ENCODE data around the gene RUSC2. TPM values are rescaled to one million over a fixed set of nuclear protein-coding genes. Genes with fewer than 3 reads are reported as not detected.
"Not testable (repeated sequence)": the region's sequence is repeated elsewhere in the genome, so short reads cannot be mapped to it uniquely, and the experiment has no call there.

RUSC2 gene
- total RNA-seq, 1 donor from 2014 or later: 4.5 TPM

DNA sequence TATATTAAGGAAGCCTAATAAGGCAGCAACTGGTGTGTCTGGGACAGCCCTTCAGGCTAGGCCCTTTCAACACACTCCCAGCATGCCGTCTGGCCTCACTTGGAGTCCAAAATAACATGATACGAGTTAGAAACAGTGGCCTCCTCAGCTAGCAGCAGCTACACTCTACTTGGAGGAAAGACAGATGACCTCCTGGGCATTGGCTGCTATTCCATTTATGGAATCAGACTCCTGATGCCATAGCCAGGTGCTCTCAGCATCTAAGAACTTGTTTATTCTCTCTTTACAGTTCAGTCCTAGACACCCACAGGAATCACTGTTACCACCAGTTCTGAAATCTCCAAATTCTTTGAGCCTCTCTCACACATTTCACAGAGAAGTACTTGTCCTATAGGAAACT lies 31.8 kb downstream of the RUSC2 start:
- Histone ChIP-seq H3K4me3 (ENCODE audit: low read depth, low read length) (no peak overlapping the region), H3K27me3 (ENCODE audit: control insufficient read depth, insufficient read depth, low read length) (no peaks in the 10 kb centered on the region), H3K36me3 (ENCODE audit: control insufficient read depth, insufficient read depth, low read length) (no peaks in the 10 kb centered on the region)
- no peak for FAIRE-seq
- DNase-seq (ENCODE audit: low read depth): no peak
- TF ChIP-seq, protein P1, sequence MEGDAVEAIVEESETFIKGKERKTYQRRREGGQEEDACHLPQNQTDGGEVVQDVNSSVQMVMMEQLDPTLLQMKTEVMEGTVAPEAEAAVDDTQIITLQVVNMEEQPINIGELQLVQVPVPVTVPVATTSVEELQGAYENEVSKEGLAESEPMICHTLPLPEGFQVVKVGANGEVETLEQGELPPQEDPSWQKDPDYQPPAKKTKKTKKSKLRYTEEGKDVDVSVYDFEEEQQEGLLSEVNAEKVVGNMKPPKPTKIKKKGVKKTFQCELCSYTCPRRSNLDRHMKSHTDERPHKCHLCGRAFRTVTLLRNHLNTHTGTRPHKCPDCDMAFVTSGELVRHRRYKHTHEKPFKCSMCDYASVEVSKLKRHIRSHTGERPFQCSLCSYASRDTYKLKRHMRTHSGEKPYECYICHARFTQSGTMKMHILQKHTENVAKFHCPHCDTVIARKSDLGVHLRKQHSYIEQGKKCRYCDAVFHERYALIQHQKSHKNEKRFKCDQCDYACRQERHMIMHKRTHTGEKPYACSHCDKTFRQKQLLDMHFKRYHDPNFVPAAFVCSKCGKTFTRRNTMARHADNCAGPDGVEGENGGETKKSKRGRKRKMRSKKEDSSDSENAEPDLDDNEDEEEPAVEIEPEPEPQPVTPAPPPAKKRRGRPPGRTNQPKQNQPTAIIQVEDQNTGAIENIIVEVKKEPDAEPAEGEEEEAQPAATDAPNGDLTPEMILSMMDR (IDR thresholded peaks at IDR 0.05; ENCODE audit: insufficient read depth, low read length, severe bottlenecking): no peak

DNA sequence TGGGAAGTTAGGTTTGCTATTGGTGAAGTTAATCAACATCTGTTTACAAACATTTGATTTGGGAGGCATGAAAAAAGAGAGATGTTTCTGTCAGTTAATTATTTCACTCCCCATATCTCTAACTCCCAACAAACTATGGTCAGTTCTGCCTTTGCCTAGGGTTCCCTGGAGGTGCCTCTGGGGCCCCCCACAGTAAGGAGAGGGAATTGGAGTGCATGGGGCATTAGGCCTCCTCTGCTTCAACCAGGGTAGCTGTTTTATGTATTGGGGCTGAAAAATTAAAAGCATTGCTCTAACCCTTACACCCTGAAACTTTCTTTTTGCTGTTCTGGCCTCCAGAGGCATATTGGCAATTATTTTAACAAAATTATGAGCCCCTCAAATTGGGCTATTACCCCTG lies 32.3 kb downstream of the RUSC2 start:
- DNase-seq (ENCODE audit: low read depth) (no peak), FAIRE-seq (no peak)
- Histone ChIP-seq H3K27me3 (ENCODE audit: control insufficient read depth, insufficient read depth, low read length) (no peaks in the 10 kb centered on the region), H3K36me3 (ENCODE audit: control insufficient read depth, insufficient read depth, low read length) (no peaks in the 10 kb centered on the region), H3K4me3 (ENCODE audit: low read depth, low read length) (no peak overlapping the region)
- TF ChIP-seq, protein P1 (IDR thresholded peaks at IDR 0.05; ENCODE audit: insufficient read depth, low read length, severe bottlenecking): no peak

DNA sequence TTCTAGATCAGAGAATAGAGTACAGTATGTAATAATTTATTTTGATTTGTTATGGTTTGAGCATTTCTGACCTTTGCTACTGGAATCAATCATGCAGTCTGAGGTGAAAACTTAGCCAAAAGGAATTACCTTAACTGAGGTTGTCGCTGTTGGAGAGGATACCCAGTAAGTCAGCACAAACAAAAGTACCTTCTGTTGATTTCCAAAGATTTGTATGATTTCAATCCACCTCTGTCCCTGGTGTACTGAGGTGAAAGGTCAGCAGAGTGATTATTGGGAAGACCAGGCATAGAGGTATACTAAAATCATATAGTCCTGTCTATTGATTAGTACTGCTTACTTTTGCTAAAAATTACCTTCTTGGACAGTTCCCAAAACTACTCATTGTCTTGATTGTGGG lies 32.8 kb downstream of the RUSC2 start:
- FAIRE-seq (no peak), DNase-seq (ENCODE audit: low read depth) (no peak)
- no peaks in the 10 kb centered on the region for H3K27me3 ChIP-seq (ENCODE audit: control insufficient read depth, insufficient read depth, low read length)
- H3K36me3 ChIP-seq (ENCODE audit: control insufficient read depth, insufficient read depth, low read length): no peaks in the 10 kb centered on the region
- no peak overlapping the region for H3K4me3 ChIP-seq (ENCODE audit: low read depth, low read length)
- TF ChIP-seq, protein P1 (IDR thresholded peaks at IDR 0.05; ENCODE audit: insufficient read depth, low read length, severe bottlenecking): no peak

DNA sequence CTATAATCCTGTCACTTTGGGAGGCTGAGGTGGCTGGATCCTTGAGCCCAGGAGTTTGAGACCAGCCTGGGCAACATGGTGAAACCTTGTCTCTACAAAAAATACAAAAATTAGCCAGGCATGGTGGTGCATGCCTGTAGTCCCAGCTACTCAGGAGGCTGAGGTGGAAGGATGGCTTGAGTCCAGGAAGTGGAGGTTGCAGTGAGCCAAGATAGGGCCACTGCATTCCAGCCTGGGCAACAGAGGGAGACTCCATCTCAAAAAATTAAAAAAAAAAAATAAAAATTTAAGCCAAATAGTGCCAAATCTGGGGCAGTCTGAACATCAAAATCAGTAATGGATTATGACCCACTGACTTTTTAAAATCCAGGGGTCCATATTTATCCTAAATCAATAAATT lies 33.6 kb downstream of the RUSC2 start:
- not testable (repeated sequence) for FAIRE-seq; H3K27me3 ChIP-seq (ENCODE audit: control insufficient read depth, insufficient read depth, low read length); H3K36me3 ChIP-seq (ENCODE audit: control insufficient read depth, insufficient read depth, low read length); H3K4me3 ChIP-seq (ENCODE audit: low read depth, low read length); DNase-seq (ENCODE audit: low read depth)

DNA sequence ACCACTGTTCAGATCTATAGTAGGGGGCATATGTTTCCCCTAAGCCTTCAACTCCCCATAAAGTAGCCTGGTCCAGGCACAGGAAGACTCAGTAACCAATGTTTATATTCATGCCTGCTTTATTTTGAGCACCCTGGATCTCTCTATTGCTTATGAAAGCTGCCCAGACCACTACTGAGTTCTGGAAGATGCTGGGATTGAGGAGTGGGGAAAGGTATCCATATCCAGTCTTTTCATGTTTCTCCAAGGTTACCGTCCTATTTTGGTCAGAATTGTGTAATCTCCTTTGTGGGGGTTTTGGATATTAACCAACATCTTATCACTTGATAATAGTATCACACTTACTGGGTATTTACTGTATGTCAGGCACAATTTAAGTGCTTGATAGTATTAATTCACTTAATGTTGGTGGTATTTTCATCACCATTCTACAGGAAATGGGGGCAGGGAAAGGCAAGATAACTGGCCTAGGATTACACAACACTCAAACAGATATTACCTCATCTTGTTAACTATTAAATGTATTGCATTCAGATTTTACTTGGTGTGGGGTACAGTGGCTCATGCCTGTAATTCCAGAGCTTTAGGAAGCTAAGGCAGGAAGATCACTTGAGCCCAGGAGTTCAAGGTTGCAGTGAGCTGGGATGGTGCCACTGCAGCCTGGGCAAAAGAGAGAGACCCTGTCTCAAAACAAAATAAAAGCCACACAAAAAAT lies 36.3 kb downstream of the RUSC2 start:
- TF ChIP-seq, protein P1 (IDR thresholded peaks at IDR 0.05; ENCODE audit: insufficient read depth, low read length, severe bottlenecking): no peak
- Histone ChIP-seq H3K36me3 (ENCODE audit: control insufficient read depth, insufficient read depth, low read length) (no peaks in the 10 kb centered on the region), H3K4me3 (ENCODE audit: low read depth, low read length) (no peak overlapping the region), H3K27me3 (ENCODE audit: control insufficient read depth, insufficient read depth, low read length) (no peaks in the 10 kb centered on the region)
- DNase-seq (ENCODE audit: low read depth) (peak; percentile 57), FAIRE-seq (no peak)

DNA sequence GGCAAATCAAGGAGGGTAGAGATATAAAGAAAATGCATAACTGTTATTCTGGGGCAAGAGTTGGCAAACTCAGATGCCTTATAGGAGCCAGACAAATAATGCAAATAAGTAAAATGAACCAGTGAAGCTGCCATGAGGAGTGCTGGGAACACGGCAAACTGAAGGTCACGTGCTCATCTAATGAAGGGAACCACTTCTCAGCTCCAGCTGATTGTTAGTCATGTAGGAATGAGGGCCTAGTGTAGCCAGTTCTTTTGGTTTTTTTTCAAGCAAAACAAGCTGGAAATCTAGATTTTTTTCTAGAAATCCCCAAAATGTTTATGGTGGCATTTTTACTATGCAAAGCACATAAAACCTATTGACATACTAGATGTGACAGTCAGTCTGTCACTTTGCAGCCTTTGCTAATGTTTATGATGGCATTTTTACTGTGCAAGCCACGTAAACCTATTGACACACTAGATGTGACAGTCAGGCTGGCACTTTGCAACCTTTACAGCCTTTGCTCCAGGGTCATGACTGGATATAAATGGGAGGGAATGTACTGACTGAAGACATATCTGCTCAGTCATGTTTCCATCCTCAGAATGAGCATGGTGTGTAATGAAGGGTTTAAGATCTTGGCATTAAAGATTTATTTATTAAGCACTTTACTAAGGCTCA lies 39.4 kb downstream of the RUSC2 start:
- DNase-seq (ENCODE audit: low read depth) (no peak), FAIRE-seq (no peak)
- TF ChIP-seq, protein P1 (IDR thresholded peaks at IDR 0.05; ENCODE audit: insufficient read depth, low read length, severe bottlenecking): no peak
- Histone ChIP-seq H3K27me3 (ENCODE audit: control insufficient read depth, insufficient read depth, low read length) (no peaks in the 10 kb centered on the region), H3K36me3 (ENCODE audit: control insufficient read depth, insufficient read depth, low read length) (no peaks in the 10 kb centered on the region), H3K4me3 (ENCODE audit: low read depth, low read length) (no peak overlapping the region)
